ENCODE data around the gene ABRACL. TPM values are rescaled to one million over a fixed set of nuclear protein-coding genes. Genes with fewer than 3 reads are reported as not detected.
"Not testable (repeated sequence)": the region's sequence is repeated elsewhere in the genome, so short reads cannot be mapped to it uniquely, and the experiment has no call there.

The ABRACL gene
- total RNA-seq, 4 donors from 2014 or later: 6.1 to 20.8 (median 17.3) TPM

DNA sequence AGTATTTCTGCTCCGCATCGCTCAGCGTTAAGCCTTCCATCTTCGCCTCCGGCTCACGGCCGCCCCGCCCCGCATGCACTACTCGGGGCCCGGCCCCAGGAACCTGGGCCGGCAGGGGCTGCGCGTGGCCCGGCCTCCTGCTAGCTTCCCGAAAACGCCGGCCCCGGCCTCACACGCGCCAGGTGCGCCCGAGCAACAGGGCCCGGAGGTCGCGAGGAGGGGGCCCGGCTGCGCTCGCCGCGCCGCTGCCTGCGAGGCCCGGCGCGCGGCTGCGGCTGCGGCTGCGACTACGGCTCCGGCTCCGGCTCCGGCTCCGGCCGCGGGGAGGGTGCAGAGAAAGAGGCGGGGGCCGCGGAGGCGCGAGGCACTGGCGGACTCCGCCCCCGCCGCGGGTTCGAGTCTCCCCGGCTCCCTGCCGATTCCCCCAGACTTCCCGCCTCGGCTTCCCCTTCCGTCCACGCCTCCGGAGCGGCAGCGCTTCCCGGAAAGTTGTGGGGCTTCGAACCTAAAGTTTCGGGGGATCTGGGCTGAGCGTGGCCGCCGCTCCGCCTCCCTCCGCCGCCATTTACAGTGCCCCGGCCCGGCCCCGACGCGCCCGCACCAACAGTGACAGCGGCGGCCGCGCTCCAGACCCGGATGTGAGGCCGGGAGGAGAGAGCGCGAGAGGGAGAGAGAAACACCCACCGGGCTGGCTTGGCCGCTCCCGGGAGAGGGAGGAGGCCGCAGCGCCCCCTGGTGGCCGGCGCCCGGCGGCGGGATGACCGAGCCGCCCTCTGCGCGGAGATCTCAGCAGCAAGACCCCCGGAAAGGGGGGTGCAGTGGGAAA is 40.7 kb upstream of the ABRACL start, which contains the start of gene REPS1:
Gene REPS1 (minus strand): TSS at position 611 of the 826 bp plus-strand sequence. CDS start 571 bp downstream, at position 40.
- peak; percentile 76 for DNase-seq (ENCODE audit: low spot score)
- peak; percentile 90 for ATAC-seq (ENCODE audit: low FRiP score)
- TF ChIP-seq, protein P1, sequence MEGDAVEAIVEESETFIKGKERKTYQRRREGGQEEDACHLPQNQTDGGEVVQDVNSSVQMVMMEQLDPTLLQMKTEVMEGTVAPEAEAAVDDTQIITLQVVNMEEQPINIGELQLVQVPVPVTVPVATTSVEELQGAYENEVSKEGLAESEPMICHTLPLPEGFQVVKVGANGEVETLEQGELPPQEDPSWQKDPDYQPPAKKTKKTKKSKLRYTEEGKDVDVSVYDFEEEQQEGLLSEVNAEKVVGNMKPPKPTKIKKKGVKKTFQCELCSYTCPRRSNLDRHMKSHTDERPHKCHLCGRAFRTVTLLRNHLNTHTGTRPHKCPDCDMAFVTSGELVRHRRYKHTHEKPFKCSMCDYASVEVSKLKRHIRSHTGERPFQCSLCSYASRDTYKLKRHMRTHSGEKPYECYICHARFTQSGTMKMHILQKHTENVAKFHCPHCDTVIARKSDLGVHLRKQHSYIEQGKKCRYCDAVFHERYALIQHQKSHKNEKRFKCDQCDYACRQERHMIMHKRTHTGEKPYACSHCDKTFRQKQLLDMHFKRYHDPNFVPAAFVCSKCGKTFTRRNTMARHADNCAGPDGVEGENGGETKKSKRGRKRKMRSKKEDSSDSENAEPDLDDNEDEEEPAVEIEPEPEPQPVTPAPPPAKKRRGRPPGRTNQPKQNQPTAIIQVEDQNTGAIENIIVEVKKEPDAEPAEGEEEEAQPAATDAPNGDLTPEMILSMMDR (IDR thresholded peaks at IDR 0.05): peak in 2 of 3 donors; percentile 87 to 97

DNA sequence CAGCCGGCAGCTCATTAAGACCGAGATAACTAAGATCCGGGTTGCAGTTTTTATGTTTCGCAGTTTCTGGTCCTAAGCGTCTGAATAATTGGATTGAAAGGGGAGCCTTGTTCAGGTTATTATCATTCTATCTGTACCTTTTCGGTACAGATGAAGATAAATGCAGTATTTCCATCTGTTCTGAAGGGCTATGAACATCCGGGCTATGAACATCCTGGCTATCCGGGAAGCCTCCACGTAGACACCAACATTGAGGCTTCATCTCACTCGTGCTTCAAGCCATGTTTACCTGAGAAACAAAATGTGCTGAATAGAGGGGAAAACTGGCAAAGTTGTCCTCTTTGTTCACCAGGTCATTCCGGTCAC is 40.1 kb upstream of the ABRACL start:
- DNase-seq (ENCODE audit: low spot score) (no peak), ATAC-seq (ENCODE audit: low FRiP score) (peak; percentile 11)
- TF ChIP-seq, protein P1 (IDR thresholded peaks at IDR 0.05): no peak

DNA sequence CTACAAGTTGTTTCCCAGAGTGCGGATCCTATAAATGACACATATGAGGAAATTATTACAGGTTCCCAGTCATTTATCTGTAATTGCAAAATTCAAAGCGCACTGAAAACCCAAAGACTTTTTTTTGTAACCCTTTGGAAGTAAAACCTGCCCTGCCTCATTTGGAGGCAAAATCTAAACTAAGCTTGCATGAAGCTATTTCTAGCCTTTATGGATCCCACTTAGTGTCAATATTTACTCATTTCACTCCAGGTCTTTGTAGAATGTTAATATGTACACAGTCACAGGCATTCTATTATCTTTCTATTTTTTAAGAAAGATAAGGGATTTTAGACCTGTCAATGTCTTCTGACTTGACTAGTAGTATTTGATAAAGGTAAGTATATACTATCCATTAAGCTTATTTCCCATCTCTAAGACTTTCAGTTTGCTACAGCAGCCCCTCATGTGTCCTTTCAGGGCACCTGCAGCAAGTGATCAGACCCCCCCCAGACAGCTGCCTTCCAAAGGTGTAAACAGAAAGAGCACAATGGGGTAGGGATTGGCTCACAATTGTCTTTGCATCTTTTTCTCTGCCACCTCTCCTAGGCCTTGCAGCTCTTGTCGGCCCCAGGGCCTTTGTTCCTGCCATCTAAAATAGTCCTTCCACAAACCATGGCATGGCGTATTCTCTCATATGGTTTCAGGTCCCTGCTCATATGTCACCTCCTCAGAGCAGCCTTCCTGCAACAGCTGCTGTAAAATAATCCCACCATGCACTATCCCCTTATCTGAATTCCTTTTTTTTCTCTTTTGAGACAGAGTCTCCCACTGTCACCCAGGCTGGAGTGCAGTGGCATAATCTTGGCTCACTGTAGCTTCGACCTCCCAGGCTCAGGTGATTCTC is 39.2 kb upstream of the ABRACL start:
- DNase-seq (ENCODE audit: low spot score) (no peak), ATAC-seq (ENCODE audit: low FRiP score) (no peak)
- TF ChIP-seq, protein P1 (IDR thresholded peaks at IDR 0.05): no peak

DNA sequence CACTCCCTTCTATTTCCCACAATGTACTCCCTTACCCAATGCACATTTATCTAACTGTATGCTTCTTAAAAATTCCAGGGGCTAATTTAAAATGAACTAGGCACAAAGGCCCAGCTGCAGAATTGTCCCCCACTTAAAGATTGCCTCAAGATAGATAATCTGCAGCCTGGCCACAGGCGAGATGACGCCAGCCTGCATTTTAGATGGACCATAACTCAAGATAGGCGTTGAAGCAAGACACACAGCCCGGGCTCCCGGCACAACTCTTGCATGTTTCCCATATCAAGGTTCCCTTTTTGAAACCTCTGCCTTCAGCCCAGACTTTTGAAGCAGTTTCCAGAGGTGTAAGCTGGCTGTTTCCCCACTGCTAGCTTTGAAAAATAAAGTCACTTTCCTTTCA is 37.3 kb upstream of the ABRACL start:
- ATAC-seq (ENCODE audit: low FRiP score) (no peak), DNase-seq (ENCODE audit: low spot score) (no peak)
- TF ChIP-seq, protein P1 (IDR thresholded peaks at IDR 0.05): no peak

DNA sequence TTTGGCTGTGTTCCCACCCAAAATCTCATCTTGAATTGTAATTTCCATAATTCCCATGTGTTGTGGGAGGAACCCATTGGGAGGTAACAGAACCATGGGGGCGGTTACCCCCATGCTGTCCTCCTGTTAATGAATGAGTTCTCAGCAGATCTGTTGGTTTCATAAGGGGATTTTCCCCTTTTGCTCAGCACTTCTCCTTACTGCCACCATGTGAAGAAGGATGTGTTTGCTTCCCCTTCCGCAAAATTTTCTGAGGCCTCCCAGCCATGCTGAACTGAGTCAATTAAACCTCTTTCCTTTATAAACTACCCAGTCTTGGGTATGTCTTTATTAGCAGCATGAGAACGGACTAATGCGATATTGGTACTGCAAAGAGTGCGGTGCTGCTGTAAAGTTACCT is 35.6 kb upstream of the ABRACL start:
- not testable (repeated sequence) for DNase-seq (ENCODE audit: low spot score); ATAC-seq (ENCODE audit: low FRiP score)

DNA sequence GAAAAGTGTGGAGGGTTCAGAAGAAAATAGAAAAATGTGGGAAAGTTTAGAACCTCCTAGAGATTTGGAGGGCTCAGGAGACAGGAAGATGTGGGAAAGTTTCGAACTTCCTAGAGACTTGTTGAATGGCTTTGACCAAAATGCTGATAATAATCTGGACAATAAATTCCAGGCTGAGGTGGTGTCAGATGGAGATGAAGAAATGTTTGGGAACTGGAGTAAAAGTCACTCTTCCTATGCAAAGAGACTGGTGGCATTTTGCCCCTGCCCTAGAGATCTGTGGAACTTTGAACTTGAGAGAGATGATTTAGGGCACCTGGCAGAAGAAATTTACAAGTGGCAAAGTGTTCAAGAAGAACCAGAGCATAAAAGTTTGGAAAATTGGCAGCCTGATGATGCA is 35.1 kb upstream of the ABRACL start:
- DNase-seq (ENCODE audit: low spot score); ATAC-seq (ENCODE audit: low FRiP score): not testable (repeated sequence)

DNA sequence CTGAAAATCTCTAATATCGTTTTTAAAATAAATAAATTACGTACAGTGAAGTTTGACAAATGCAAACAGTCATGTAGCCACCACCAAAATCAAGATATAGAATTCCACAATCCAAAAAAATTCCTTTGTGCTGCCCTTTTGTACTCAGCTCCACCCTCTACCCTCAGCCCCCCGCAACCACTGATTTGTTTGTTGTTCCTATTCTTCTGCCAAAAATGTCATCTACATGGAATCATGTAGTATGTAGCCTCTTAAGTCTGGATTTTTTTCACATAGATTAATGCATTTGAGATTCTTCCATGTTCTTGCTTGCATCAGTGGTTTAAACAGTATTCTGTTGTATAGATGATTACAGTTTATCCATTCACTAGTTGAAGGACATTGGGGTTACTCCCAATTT is 32.0 kb upstream of the ABRACL start:
- TF ChIP-seq, protein P1 (IDR thresholded peaks at IDR 0.05): no peak
- DNase-seq (ENCODE audit: low spot score) (no peak), ATAC-seq (ENCODE audit: low FRiP score) (no peak)

Measured in omental fat pad (tissue), 4 donors.